ENCODE measurements around the gene CLSTN2.

CLSTN2 gene

DNA sequence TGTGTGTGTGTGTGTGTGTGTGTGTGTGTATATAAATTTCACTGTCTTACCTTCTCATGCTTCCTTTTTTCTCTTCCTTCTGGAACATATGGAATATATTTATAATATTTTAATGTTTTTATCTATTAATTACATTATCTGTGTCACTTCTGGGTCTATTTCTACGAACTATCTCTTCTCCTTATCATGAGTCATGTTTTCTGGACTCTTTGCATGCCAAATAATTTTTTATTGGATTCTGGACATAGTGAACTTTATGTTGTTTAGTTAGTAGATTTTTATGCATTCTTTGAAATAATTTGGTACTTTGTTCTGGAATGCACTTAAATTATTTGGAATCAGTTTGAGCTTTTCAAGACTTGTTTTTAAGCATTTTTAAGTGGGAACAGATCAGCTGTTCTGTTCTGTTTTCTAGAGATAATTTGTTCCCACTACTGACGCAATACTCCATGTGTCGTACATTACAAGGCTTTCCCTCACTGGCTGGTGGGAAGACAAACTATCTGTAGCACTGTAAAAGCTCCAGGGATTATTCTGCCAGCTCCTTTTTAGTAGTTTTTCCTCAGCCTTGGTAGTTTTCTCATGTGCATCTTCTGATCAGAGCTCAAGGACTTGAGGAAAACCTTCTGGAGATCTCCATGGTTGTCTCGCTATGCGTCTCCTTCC, 302.0 kb downstream of the CLSTN2 start:
- DNase-seq (ENCODE audit: low read depth), result no peak

GRCh38 chr3:140238646-140239314, 303.8 kb downstream of the CLSTN2 start:
- DNase-seq (ENCODE audit: low read depth), result no peak

DNA sequence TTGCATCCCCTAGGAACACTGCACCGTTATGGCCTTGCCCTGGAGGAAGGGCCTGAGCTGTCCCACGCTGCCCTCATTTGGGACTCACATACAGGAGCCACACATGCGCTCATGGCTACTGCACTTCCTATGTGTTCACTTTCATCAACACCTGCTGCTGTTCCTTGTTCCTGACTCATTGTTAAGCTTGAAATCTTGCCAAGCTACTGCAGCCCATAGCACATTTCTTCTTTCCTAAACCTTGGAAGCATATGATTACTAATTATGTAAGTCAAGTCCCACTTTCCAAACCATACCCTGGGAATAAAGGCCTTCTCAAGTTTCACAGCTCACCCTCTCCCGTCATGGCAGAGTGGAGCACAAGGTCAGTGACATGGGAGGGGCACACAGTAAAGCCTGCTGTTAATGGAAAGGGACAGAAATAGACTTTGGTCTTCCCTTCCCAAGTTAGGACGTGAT, 307.9 kb downstream of the CLSTN2 start:
- peak; percentile 31 for DNase-seq (ENCODE audit: low read depth)

DNA sequence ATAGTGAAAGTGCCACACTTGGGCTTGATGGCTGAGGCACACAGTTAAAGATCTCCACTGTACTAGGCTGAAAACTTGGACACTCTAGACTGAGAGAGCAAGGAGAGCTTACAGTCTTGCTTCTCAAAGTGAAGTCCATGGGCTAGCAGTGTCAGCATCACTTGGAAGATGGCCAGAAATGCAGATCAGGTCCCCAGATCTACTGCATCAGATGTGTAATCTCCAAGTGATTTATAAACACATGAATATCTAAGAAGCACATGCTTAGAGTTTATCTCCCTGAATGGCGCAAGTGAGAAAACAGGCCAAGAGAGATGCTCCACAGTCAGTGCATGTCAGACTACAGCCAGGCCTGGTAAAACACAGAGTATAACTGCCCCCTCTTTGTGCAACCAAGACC, 308.6 kb downstream of the CLSTN2 start:
- DNase-seq (ENCODE audit: low read depth), result no peak

- DNase-seq (ENCODE audit: low read depth), result peak; percentile 26
Observed at GRCh38 chr3:140244893-140245292, 309.9 kb downstream of the CLSTN2 start.

- no peak for DNase-seq (ENCODE audit: low read depth)
Observed at GRCh38 chr3:140246578-140246977, 311.6 kb downstream of the CLSTN2 start.

DNA sequence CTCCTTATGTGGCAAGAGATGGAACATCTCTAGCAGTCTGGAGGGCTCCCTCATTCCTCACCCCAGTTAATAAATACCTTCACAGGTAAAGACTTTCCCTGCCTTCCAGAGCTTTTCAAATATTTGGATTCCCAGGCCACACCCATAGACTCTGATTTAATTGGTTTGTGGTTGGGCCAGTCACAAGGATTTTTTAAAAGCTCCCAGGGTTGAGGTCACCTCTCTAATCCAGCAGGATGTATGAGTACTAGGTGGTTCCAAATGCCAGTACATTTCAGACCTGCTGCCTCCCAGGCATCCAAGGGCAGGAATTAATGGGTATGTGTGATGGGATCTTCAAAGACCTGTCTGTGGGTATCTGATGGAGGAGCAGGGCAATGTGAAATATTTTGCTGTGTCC, 312.8 kb downstream of the CLSTN2 start:
- no peak for DNase-seq (ENCODE audit: low read depth)

DNA sequence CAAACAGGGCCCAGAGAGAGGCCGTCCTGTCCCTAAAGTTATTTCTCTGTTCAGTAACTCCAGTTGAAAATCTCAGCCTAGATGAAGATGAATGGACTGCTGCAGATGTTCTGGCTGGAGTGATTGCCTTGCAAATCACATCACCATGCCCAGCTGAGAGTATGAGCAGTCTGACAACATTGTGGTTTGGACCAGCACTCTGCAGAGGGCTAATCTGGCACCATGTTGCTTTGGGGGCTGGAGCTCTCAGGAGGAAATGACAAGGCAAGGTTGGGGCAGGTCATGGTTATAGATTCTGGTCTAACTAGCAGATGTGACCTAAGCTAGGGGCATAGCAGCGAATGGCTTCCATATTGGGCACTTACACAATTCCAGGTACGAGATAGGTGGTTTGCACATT, 314.2 kb downstream of the CLSTN2 start:
- DNase-seq (ENCODE audit: low read depth), result no peak

DNA sequence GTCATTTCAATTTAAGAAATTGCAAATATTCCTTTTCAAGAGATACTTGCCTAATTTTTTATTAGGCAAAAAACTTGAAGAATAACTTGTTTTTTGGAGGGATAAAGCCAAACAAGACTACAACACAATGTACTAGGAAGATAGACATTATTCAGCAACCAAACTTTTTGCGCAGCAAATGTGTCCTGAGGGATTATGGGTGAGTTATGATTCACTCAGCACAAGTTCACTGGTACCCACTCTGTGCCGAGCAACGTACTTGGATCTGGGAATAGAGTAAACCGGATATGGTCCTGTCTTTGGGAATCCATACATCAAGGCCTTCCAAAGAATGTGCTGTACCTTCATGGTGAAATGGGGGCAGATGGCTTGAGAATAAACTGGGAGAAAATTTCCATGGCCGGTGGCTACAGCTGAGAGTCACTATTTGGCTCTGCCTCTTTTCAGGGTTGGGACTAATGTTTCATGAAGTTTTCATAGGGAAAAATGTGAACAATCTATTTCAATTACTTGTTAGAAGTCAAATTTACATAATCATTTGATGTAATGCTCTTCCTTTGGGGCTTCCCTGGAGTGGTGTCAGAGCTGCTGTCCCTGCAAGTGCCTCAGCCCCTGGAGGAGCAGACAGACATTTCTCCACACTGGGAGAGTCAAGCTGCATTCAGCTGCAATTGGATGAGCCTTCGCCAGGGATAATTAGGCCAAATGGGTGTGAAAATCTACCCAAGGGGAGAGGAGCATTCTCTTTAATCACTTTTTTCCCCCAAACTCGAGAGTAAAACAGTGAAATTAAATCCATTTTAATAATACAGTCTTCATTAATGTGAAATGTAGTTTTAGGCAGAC, 315.2 kb downstream of the CLSTN2 start:
- no peak for DNase-seq (ENCODE audit: low read depth)

DNA sequence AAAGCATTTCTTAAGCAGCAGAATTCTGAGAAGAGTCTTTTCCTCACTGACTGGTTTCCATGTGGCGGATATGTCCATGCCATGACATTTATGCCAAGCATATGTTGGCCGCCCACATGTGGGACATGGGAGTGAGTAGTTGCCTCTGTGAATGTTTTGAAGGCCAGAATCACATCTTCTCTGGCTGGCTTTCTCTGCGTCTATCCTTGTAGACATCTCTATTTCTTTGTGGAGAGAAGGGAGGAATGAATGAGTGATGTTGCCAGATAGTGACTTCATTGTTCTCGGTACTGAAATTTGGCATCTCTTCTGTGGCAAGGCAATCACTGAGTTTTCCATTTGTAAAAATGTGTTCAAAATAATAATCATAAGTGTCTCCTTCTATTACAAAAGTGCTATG, 316.0 kb downstream of the CLSTN2 start:
- no peak for DNase-seq (ENCODE audit: low read depth)

DNA sequence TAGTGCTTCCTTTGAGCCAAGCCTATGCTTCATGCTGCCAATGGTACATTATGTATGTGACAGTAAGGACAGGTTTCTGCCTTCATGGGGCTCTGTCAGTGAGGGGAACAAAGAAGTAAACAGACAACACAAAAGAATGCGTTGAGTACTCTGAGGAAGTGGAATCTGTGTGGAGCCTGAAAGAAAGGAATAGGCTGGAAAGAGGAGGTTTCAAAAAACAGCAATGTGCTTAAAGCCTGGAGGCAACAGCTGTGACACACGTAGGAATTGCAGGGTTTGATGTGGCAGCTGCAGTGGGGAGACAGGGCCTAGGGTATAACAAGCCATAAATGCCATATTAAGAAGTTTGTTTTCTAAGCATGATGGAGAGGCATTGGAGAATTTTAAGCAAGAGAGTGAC, 316.7 kb downstream of the CLSTN2 start:
- no peak for DNase-seq (ENCODE audit: low read depth)

- DNase-seq (ENCODE audit: low read depth), result no peak
Observed at GRCh38 chr3:140252812-140253656, 318.0 kb downstream of the CLSTN2 start.

DNA sequence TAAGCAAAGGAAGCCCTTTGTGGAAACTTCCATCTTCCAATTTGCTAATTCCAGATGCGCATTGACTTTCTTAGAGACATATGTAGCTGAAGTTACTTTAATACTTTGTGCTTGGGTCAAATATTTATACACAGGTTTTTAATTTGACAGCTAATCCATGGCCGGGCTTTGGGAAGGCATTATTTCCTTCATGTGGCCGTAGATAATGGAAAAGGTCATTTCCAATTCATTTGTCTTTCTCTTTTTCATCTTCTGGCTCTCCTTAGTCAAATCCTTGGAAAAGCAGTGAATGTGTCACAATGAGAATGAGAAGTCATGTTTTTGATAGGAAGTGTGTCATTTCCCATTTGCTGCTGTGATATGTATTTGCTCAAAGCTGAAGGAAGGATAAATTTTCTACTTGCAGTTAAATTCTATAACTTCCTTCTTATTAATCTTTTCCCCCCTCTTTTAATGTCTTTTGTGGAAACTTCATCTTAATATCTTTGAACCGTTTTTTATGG, 323.3 kb downstream of the CLSTN2 start:
- DNase-seq (ENCODE audit: low read depth), result no peak

DNA sequence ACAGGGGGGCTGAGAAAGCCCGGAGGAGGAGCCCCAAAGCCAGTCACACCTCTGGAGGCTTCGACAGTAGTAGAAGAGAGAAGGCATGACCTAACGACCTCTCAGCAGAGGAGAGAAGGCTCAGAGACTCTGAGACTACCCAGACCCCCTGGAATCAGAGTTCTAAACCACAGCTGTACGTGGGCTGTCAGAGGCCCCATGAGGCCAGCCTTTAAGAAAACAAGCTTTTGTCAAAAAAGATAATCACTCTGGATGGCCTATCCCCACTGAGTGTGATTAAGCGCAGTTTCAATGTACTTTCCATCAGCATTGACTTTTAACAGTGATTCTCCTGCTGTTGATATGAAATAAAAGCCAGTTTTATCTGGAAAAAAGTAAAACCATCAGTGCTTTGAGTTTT, 330.3 kb downstream of the CLSTN2 start:
- DNase-seq (ENCODE audit: low read depth), result no peak

DNA sequence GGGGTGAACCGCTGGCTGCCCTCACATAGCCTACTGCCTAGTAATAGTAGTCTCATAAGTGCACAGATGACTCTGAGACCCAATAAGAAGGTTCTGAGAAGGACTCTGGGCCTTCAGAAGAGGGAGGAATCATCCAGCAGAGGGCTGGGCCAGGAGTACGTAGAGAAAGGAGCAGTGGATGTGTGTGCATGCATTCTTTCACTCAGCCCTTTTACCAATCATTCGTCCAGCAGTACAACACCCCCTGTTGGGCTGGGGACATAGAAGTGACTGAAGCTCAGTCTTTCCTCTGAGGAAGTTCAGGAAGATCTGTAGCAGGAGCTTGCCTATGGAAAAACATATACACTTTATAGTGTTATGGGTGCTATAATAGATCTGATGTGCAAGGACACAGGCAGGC, 333.1 kb downstream of the CLSTN2 start:
- no peak for DNase-seq (ENCODE audit: low read depth)

DNA sequence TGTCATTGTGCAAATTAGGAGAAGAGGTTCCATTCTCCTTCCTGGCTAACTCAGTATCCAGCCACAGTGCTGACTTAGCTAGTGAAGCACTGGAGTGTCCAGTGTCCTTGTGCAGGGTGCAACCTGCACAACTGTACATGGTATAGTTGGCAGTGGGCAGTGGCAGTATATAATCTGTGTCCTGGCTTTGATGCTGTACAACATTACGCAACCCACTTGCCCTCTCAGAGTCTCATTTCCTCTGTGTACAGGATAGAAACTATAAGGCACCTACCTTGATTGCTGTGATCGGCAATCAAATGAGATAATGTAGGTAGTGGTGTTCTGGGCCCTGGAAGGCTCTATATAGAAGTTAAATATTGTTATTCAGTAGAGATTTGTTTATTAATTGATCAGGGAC, 333.6 kb downstream of the CLSTN2 start:
- DNase-seq (ENCODE audit: low read depth), result no peak

- no peak for DNase-seq (ENCODE audit: low read depth)
Observed at GRCh38 chr3:140270329-140270728, 335.3 kb downstream of the CLSTN2 start.

DNA sequence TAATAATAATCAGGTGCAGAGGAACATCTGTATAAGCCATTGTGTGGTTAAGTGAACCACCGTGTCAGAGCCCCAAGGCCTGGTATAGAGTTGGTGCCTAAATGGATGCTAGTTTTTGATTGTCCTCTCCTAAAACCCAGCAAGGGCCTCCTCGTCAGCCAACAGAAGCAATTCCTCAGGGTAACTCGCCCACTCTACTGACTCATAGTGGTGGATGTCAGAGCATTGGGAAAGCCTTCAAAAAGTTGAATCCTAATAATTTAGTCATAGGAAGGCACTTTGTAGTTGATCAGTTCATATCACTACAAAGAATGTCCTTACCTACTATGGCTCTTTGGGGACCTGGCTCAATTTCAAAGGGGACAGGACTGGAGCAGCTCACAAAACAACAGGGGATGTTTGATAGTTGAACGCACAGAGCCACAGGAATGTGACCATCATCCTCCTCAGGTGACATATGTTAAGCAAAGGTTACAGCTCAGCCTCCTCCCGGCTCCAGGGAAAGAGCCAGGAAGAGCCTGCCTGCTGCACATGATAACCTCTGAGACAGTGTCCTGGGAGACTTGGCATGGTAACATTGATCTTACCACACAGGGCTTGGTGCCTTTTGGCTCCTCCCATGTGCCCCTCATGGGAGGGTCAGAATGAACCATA, 338.7 kb downstream of the CLSTN2 start:
- no peak for DNase-seq (ENCODE audit: low read depth)

GRCh38 chr3:140274429-140274828, 339.4 kb downstream of the CLSTN2 start:
- no peak for DNase-seq (ENCODE audit: low read depth)

- DNase-seq (ENCODE audit: low read depth), result no peak
Observed at GRCh38 chr3:140276703-140277102, 341.7 kb downstream of the CLSTN2 start.

DNA sequence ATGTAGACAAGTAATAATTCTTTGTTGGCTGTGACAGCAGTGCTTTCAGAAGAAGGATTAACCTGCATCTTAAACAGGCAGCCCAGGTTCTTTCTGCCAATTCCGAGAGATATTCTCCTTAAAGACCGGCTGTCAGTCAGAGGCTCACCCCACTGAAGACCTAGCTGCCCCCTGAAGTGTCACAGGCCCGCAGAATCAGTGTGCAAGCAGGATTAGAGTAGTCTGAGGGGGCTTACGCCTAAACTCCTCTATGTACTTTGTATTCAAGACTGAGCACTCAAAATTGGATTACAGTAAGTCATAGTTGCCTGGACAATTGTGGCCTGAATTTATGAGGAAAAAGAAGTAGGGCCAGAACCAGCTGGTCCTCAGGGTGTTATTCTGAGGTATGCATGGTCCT, 342.9 kb downstream of the CLSTN2 start:
- DNase-seq (ENCODE audit: low read depth), result no peak

Measured in non-pigmented ciliary epithelial cell (primary cell).